Cardiac muscle cell (in vitro differentiated cells and primary cell): ENCODE results near the gene AGAP3. TPM values are rescaled to one million over a fixed set of nuclear protein-coding genes. Genes with fewer than 3 reads are reported as not detected.

Experiments used
- DNase-seq, 2 donors: peaks; one replicate each; pipeline versions ENCODE4 v3.0.0 to v3.0.0-alpha.2; 2010 to 2017; ENCODE audit warnings: low read depth in 1 of 2, low spot score in 1 of 2
- H3K27ac ChIP-seq: fragments of 200-600 bp; sonication (generic); 2 replicates; pipeline ENCODE4 v1.5.1; 2016
- H3K27me3 ChIP-seq: fragments of 200-600 bp; sonication (generic); 2 replicates; pipeline ENCODE4 v1.6.0; 2016; ENCODE audit warnings: control low read depth
- H3K36me3 ChIP-seq: fragments of 200-600 bp; sonication (generic); 2 replicates; pipeline ENCODE4 v1.5.1; 2016; ENCODE audit warnings: control low read depth
- H3K4me1 ChIP-seq: fragments of 200-600 bp; sonication (generic); 2 replicates; pipeline ENCODE4 v1.8.1; 2017; ENCODE audit warnings: low read depth, mild to moderate bottlenecking, mixed run types
- H3K4me3 ChIP-seq: fragments of 200-600 bp; sonication (generic); 2 replicates; pipeline ENCODE4 v1.5.1; 2016; ENCODE audit warnings: mild to moderate bottlenecking
- H3K9me3 ChIP-seq: fragments of 200-600 bp; sonication (generic); 2 replicates; pipeline ENCODE4 v1.5.1; 2017; ENCODE audit warnings: low read depth, mild to moderate bottlenecking, control low read depth
- CTCF ChIP-seq: IDR thresholded peaks from 2 replicates; pipeline ENCODE4 v1.5.1; 2012; ENCODE audit warnings: low read depth, mild to moderate bottlenecking, low read length
- polyA plus RNA-seq: library from polyadenylated mRNA; unstranded; fragments of >200 nt; fragmentation: Nextera tagmentation; extraction: Ambion mirVana; gene quantifications from 2 replicates; pipeline ENCODE4 v1.2.1, GENCODE V29; 2016
- total RNA-seq: library from RNA; depleted of rRNA; stranded (reverse); fragments of >200 nt; gene quantifications from 2 replicates; pipeline ENCODE4 v1.2.3, GENCODE V29; 2016

The AGAP3 gene
- total and polyA plus RNA-seq, 2 experiments from 2014 or later: 106 to 115 TPM

GRCh38 chr7:151109094-151110048, 23.1 kb downstream of the AGAP3 start:
- H3K27me3 ChIP-seq: no peaks in the 10 kb centered on the region
- TF ChIP-seq CTCF: no peak
- no peak overlapping the region for H3K4me3 ChIP-seq
- peaks cover 42% of the 10 kb centered on the region for H3K4me1 ChIP-seq
- no peaks in the 10 kb centered on the region for H3K36me3 ChIP-seq
- no peaks in the 10 kb centered on the region for H3K9me3 ChIP-seq
- H3K27ac ChIP-seq: no peak overlapping the region
- peak in 1 of 2 donors; percentile 58 for DNase-seq

- TF ChIP-seq CTCF: no peak
- H3K4me1 ChIP-seq: peaks cover 43% of the 10 kb centered on the region
- no peaks in the 10 kb centered on the region for H3K9me3 ChIP-seq
- no peak for DNase-seq
- H3K4me3 ChIP-seq: no peak overlapping the region
- no peaks in the 10 kb centered on the region for H3K27me3 ChIP-seq
- H3K36me3 ChIP-seq: no peaks in the 10 kb centered on the region
- H3K27ac ChIP-seq: no peak overlapping the region
These were observed 24.1 kb downstream of the AGAP3 start for GRCh38 chr7:151110236-151110940.

GRCh38 chr7:151110941-151111645, 24.8 kb downstream of the AGAP3 start:
- H3K27ac ChIP-seq: peak overlapping the region; percentile 78
- H3K4me1 ChIP-seq: peaks cover 49% of the 10 kb centered on the region
- peak; percentile 79 for DNase-seq
- no peaks in the 10 kb centered on the region for H3K36me3 ChIP-seq
- H3K9me3 ChIP-seq: no peaks in the 10 kb centered on the region
- H3K4me3 ChIP-seq: no peak overlapping the region
- peak; percentile 87 for TF ChIP-seq CTCF
- H3K27me3 ChIP-seq: no peaks in the 10 kb centered on the region

- Histone ChIP-seq H3K36me3 (no peaks in the 10 kb centered on the region), H3K27me3 (no peaks in the 10 kb centered on the region), H3K9me3 (no peaks in the 10 kb centered on the region), H3K27ac (peak overlapping the region; percentile 88), H3K4me1 (peaks cover 38% of the 10 kb centered on the region), H3K4me3 (peak overlapping the region; percentile 14)
- no peak for TF ChIP-seq CTCF
- DNase-seq: peak; percentile 74 to 76
These were observed 27.3 kb downstream of the AGAP3 start for GRCh38 chr7:151113344-151114150.
